ENCODE results near the gene PTAFR.

DNA sequence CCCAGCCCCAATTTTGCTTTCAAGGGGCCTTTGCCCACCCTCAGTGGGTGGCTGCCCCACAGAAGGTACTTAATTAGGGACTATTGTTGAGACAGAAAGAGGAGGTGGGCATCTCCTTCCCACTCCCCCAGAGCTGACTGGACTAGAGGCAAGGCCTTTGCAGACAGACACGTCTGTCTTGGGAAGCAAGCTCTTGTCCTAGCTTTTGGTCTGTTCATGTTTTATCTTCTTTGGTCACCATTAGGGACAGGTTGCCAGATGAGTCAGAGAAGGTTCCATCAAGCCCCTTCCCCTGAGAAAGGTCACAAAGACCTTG, 27.7 kb downstream of the PTAFR start:
- TF ChIP-seq SRF (IDR thresholded peaks at IDR 0.05; ENCODE audit: low read depth) (no peak), EZH2phosphoT487 (IDR thresholded peaks at IDR 0.05; ENCODE audit: borderline replicate concordance) (no peak)
- TF ChIP-seq, protein P1, sequence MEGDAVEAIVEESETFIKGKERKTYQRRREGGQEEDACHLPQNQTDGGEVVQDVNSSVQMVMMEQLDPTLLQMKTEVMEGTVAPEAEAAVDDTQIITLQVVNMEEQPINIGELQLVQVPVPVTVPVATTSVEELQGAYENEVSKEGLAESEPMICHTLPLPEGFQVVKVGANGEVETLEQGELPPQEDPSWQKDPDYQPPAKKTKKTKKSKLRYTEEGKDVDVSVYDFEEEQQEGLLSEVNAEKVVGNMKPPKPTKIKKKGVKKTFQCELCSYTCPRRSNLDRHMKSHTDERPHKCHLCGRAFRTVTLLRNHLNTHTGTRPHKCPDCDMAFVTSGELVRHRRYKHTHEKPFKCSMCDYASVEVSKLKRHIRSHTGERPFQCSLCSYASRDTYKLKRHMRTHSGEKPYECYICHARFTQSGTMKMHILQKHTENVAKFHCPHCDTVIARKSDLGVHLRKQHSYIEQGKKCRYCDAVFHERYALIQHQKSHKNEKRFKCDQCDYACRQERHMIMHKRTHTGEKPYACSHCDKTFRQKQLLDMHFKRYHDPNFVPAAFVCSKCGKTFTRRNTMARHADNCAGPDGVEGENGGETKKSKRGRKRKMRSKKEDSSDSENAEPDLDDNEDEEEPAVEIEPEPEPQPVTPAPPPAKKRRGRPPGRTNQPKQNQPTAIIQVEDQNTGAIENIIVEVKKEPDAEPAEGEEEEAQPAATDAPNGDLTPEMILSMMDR (IDR thresholded peaks at IDR 0.05 in 2 of 3, conservative IDR thresholded peaks at IDR 0.05 in 1 of 3; ENCODE audit: borderline replicate concordance in 1 of 3, insufficient read depth in 1 of 3, low read depth in 2 of 3, low read length in 2 of 3), result no peak

Data from HCT116 (cell line).